HG03060 (cell line): Measurements from ENCODE around the gene NDUFAF5.

Experiments used
- ATAC-seq: cut with Tn5 transposase; IDR thresholded peaks from one replicate; pipeline ENCODE4 v1.9.1; 2021; ENCODE audit warnings: low read depth, moderate number of reproducible peaks; ENCODE audit not compliant: unreplicated experiment

The NDUFAF5 gene

GRCh38 chr20:13775867-13776266 lies 9.0 kb upstream of the NDUFAF5 start:
- ATAC-seq: no peak

GRCh38 chr20:13777171-13777601 lies 7.6 kb upstream of the NDUFAF5 start:
- no peak for ATAC-seq

GRCh38 chr20:13778827-13779226 lies 6.0 kb upstream of the NDUFAF5 start:
- no peak for ATAC-seq

- no peak for ATAC-seq
Measured at GRCh38 chr20:13783528-13783927, 1.3 kb upstream of the NDUFAF5 start.

GRCh38 chr20:13784271-13784892 lies 446 bp upstream of the NDUFAF5 start:
- ATAC-seq: no peak

- ATAC-seq: no peak
Measured at GRCh38 chr20:13786143-13786828, 1.5 kb downstream of the NDUFAF5 start.

- peak; percentile 37 for ATAC-seq
Measured at GRCh38 chr20:13788167-13788834, 3.5 kb downstream of the NDUFAF5 start.

GRCh38 chr20:13790708-13791107 lies 5.9 kb downstream of the NDUFAF5 start:
- ATAC-seq: no peak

GRCh38 chr20:13791540-13792459 lies 7.0 kb downstream of the NDUFAF5 start:
- no peak for ATAC-seq

GRCh38 chr20:13793001-13793400 lies 8.2 kb downstream of the NDUFAF5 start:
- ATAC-seq: no peak

- no peak for ATAC-seq
Measured at GRCh38 chr20:13794667-13795066, 9.8 kb downstream of the NDUFAF5 start.

GRCh38 chr20:13799040-13799439 lies 14.2 kb downstream of the NDUFAF5 start:
- ATAC-seq: no peak

GRCh38 chr20:13799974-13800373 lies 15.1 kb downstream of the NDUFAF5 start:
- ATAC-seq: no peak

GRCh38 chr20:13800728-13801134 lies 15.9 kb downstream of the NDUFAF5 start:
- no peak for ATAC-seq

GRCh38 chr20:13809373-13809772 lies 24.5 kb downstream of the NDUFAF5 start:
- no peak for ATAC-seq

GRCh38 chr20:13809855-13810254 lies 25.0 kb downstream of the NDUFAF5 start:
- ATAC-seq: no peak

GRCh38 chr20:13810446-13810845 lies 25.6 kb downstream of the NDUFAF5 start:
- no peak for ATAC-seq

- ATAC-seq: no peak
Measured at GRCh38 chr20:13813910-13814309, 29.1 kb downstream of the NDUFAF5 start.

- no peak for ATAC-seq
Measured at GRCh38 chr20:13814672-13815071, 29.8 kb downstream of the NDUFAF5 start.

GRCh38 chr20:13816757-13817156 lies 31.9 kb downstream of the NDUFAF5 start:
- ATAC-seq: no peak

GRCh38 chr20:13817342-13817741 lies 32.5 kb downstream of the NDUFAF5 start:
- no peak for ATAC-seq
